Kidney epithelial cell (primary cell): ENCODE measurements around the gene FA2H. TPM values are rescaled to one million over a fixed set of nuclear protein-coding genes. Genes with fewer than 3 reads are reported as not detected.

Experiments
- DNase-seq: peaks from one replicate; pipeline ENCODE4 v3.0.0-alpha.2; 2010; ENCODE audit warnings: low read depth
- H3K27me3 ChIP-seq: 2 replicates; pipeline ENCODE4 v1.6.0; 2011; ENCODE audit warnings: low read length; ENCODE audit not compliant: control insufficient read depth, insufficient read depth
- H3K36me3 ChIP-seq: 2 replicates; pipeline ENCODE4 v1.5.1; 2011; ENCODE audit warnings: low read length; ENCODE audit not compliant: control insufficient read depth, insufficient read depth
- H3K4me3 ChIP-seq: 2 replicates; pipeline ENCODE4 v1.5.1; 2011; ENCODE audit warnings: low read depth, mild to moderate bottlenecking, control low read depth, low read length
- CTCF ChIP-seq: IDR thresholded peaks from 2 replicates; pipeline ENCODE4 v1.5.1; 2011; ENCODE audit warnings: mild to moderate bottlenecking, moderate library complexity, low read length, control low read depth, inconsistent platforms; ENCODE audit not compliant: insufficient read depth, poor library complexity, severe bottlenecking
- total RNA-seq: library from RNA; depleted of rRNA; stranded (reverse); fragments of >200 nt; gene quantifications from 2 replicates; pipeline ENCODE4 v1.2.3, GENCODE V29; 2015

FA2H gene
- total RNA-seq, 1 donor from 2014 or later = 12.4 TPM

GRCh38 chr16:74739275-74739674 lies 35.3 kb downstream of the FA2H start:
- no peak overlapping the region for H3K4me3 ChIP-seq
- no peak for TF ChIP-seq CTCF
- no peak for DNase-seq
- H3K27me3 ChIP-seq = no peaks in the 10 kb centered on the region
- no peaks in the 10 kb centered on the region for H3K36me3 ChIP-seq

GRCh38 chr16:74738816-74739215 lies 35.8 kb downstream of the FA2H start:
- no peak for DNase-seq
- TF ChIP-seq CTCF = no peak
- no peaks in the 10 kb centered on the region for H3K27me3 ChIP-seq
- no peaks in the 10 kb centered on the region for H3K36me3 ChIP-seq
- no peak overlapping the region for H3K4me3 ChIP-seq

- DNase-seq = no peak
- no peak overlapping the region for H3K4me3 ChIP-seq
These were observed 36.5 kb downstream of the FA2H start for GRCh38 chr16:74738113-74738541.

GRCh38 chr16:74737521-74737920 lies 37.1 kb downstream of the FA2H start:
- no peak overlapping the region for H3K4me3 ChIP-seq
- no peaks in the 10 kb centered on the region for H3K27me3 ChIP-seq
- DNase-seq = no peak
- no peak for TF ChIP-seq CTCF
- no peaks in the 10 kb centered on the region for H3K36me3 ChIP-seq

More at GRCh38 chr16:74738113-74738541, 36.5 kb downstream of the FA2H start:
- H3K27me3 ChIP-seq = no peaks in the 10 kb centered on the region
- H3K36me3 ChIP-seq = no peaks in the 10 kb centered on the region
- TF ChIP-seq CTCF = no peak

- H3K27me3 ChIP-seq = no peaks in the 10 kb centered on the region
- DNase-seq = no peak
These were observed 38.0 kb downstream of the FA2H start for GRCh38 chr16:74736531-74737157.

More at GRCh38 chr16:74736531-74737157, 38.0 kb downstream of the FA2H start:
- H3K36me3 ChIP-seq = no peaks in the 10 kb centered on the region
- no peak overlapping the region for H3K4me3 ChIP-seq
- no peak for TF ChIP-seq CTCF
